Stimulated activated CD8-positive, alpha-beta memory T cell treated with anti-CD3 and anti-CD28 coated beads, Interleukin-15, amount 100 ng/mL, for 1 hour (primary cell): ENCODE results near the gene SPINK13.
A peak's percentile ranks its signal among the peaks of the same experiment; 100 is the strongest.

ENCODE experiments used
- DNase-seq: peaks from one replicate; pipeline ENCODE4 v3.0.0-alpha.2; 2020; ENCODE audit warnings: low read depth

The SPINK13 gene

DNA sequence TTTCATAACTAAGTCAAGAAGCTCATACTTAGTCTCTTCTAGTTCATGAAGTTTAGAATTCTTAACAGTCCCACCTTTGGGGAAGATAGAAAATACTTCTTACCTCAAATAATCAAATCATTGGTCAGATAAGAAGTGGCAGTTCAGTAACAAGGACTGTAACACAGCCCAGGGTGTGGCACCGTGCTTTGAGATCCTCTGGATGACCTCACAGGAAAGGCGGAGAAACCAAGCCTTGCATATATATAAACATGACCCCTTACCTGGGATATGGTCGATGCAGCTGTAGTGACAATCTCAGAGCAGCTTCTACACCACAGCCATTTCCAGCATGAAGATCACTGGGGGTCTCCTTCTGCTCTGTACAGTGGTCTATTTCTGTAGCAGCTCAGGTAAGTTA, 43.6 kb downstream of the SPINK13 start, which contains the start of gene SPINK7:
Gene SPINK7 (plus strand): TSS at position 271 of the 400 bp plus-strand sequence. CDS start 61 bp downstream, at position 332.
- no peak for DNase-seq

- DNase-seq: no peak
Measured at GRCh38 chr5:148314187-148314586, 45.6 kb downstream of the SPINK13 start.

DNA sequence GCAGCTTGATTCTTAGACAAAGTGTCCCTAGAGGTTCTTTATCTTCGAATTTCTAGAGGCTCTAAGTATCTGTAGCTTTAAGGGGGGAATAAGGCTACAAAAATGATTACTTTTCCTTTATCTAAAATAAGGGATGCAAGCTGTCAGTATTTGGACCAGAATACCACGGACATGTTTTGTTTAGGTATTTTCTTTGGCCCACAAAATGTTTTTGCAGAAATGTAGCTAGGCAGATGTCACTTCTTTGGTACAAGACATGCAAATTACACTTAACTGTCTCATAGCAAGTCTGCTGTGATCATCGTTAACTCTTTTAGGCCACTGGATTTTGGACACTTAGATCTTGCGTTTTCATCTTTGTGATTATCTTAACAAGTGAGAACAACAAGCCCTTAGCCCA, 46.1 kb downstream of the SPINK13 start:
- no peak for DNase-seq

DNA sequence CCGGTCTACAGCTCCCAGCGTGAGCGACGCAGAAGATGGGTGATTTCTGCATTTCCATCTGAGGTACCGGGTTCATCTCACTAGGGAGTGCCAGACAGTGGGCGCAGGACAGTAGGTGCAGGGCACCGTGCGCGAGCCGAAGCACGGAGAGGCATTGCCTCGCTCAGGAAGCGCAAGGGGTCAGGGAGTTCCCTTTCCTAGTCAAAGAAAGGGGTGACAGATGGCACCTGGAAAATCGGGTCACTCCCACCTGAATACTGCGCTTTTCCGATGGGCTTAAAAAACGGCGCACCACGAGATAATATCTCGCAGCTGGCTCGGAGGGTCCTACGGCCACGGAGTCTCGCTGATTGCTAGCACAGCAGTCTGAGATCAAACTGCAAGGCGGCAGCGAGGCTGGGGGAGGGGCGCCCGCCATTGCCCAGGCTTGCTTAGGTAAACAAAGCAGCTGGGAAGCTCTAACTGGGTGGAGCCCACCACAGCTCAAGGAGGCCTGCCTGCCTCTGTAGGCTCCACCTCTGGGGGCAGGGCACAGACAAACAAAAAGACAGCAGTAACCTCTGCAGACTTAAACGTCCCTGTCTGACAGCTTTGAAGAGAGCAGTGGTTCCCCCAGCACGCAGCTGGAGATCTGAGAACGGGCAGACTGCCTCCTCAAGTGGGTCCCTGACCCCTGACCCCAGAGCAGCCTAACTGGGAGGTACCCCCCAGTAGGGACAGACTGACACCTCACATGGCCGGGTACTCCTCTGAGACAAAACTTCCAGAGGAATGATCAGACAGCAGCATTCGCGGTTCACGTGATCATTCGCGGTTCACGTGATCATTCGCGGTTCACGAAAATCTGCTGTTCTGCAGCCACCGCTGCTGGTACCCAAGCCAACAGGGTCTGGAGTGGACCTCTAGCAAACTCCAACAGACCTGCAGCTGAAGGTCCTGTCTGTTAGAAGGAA, 51.7 kb downstream of the SPINK13 start:
- peak; percentile 1 for DNase-seq

DNA sequence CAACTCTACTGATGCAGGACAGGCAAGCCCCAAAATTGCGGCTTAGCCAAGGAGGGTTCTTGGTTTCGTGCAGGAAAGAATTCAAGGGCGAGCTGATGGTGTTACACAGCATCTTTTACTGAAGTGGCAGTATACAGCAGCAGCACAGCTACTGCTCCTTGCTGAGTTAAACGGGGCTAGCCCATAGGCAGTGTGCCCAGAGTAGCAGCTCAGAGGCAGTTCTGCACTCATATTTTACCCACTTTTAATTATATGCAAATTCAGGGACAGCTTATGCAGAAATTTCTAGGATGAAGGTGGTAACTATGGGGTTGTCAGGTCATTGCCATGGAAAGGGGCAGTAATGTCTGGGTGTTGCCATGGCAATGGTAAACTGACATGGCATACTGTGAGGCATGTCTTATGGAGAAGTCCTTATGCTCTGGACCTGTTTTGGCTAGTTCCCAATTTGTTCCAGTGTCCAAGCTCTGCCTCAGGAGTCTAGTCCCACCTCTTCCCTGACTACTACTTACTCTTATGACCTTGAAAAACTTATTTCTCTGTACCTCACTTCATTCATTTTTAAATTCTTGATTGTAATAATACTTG, 64.8 kb downstream of the SPINK13 start:
- DNase-seq: no peak

- DNase-seq: no peak
Measured at GRCh38 chr5:148335259-148335658, 66.7 kb downstream of the SPINK13 start, which contains the start of gene SPINK9. TSS of gene SPINK9 (plus strand) at chr5:148335559. CDS start at chr5:148335614, 55 bp downstream.
